Measurements from ENCODE around the gene DCTN2. TPM values are rescaled to one million over a fixed set of nuclear protein-coding genes. Genes with fewer than 3 reads are reported as not detected.
"Not testable (repeated sequence)": the region's sequence is repeated elsewhere in the genome, so short reads cannot be mapped to it uniquely, and the experiment has no call there.

Gene DCTN2
- polyA plus RNA-seq, 1 donor from 2014 or later: 369 TPM

GRCh38 chr12:57496822-57497221 lies 50.2 kb downstream of the DCTN2 start:
- TF ChIP-seq REST (IDR thresholded peaks at IDR 0.05; ENCODE audit: borderline replicate concordance): no peak
- no peak for TF ChIP-seq MXI1 (conservative IDR thresholded peaks at IDR 0.05; ENCODE audit: poor library complexity, severe bottlenecking)
- no peak for TF ChIP-seq POLR2AphosphoS5 (IDR thresholded peaks at IDR 0.05)
- no peak for TF ChIP-seq EP300 (conservative IDR thresholded peaks at IDR 0.05; ENCODE audit: poor library complexity, severe bottlenecking)
- TF ChIP-seq TAF1 (IDR thresholded peaks at IDR 0.05; ENCODE audit: low read depth): no peak
- TF ChIP-seq CTCF (IDR thresholded peaks at IDR 0.05; ENCODE audit: poor library complexity, severe bottlenecking): no peak
- TF ChIP-seq SMC3 (conservative IDR thresholded peaks at IDR 0.05; ENCODE audit: poor library complexity): no peak
- TF ChIP-seq EZH2 (IDR thresholded peaks at IDR 0.05; ENCODE audit: borderline replicate concordance, insufficient read depth, low read length, poor library complexity, severe bottlenecking): no peak
- TF ChIP-seq RAD21 (conservative IDR thresholded peaks at IDR 0.05): no peak
- Histone ChIP-seq H3K36me3 (ENCODE audit: insufficient read depth, low read length) (peaks cover 14% of the 10 kb centered on the region), H3K9me2 (ENCODE audit: insufficient read depth, low read length) (no peaks in the 10 kb centered on the region)

GRCh38 chr12:57495051-57495701 lies 51.8 kb downstream of the DCTN2 start:
- not testable (repeated sequence) for H3K9me3 ChIP-seq (ENCODE audit: low read length); H3K4me3 ChIP-seq (ENCODE audit: low read length); H3K27me3 ChIP-seq (ENCODE audit: insufficient read depth, low read depth, low read length); H2AFZ ChIP-seq (ENCODE audit: low read depth, low read length); H3K79me2 ChIP-seq (replicated peaks; ENCODE audit: insufficient read depth, low read length); H3K27ac ChIP-seq (ENCODE audit: low read length); H3K9me2 ChIP-seq (ENCODE audit: insufficient read depth, low read length); H3F3A ChIP-seq (ENCODE audit: insufficient read depth, low read length, poor library complexity, severe bottlenecking); H3K9ac ChIP-seq (ENCODE audit: low read length); H3K36me3 ChIP-seq (ENCODE audit: insufficient read depth, low read length); H3K4me2 ChIP-seq (ENCODE audit: low read length); H4K20me1 ChIP-seq (ENCODE audit: insufficient read depth)

More at GRCh38 chr12:57496822-57497221, 50.2 kb downstream of the DCTN2 start:
- Histone ChIP-seq H3K9ac (ENCODE audit: low read length) (no peak overlapping the region), H3K9me3 (ENCODE audit: low read length) (no peaks in the 10 kb centered on the region), H2AFZ (ENCODE audit: low read depth, low read length) (no peak overlapping the region), H3K27me3 (ENCODE audit: insufficient read depth, low read depth, low read length) (no peaks in the 10 kb centered on the region), H3K4me3 (ENCODE audit: low read length) (no peak overlapping the region), H3K27ac (ENCODE audit: low read length) (no peak overlapping the region), H3K79me2 (replicated peaks; ENCODE audit: insufficient read depth, low read length) (no peaks in the 10 kb centered on the region), H4K20me1 (ENCODE audit: insufficient read depth) (no peaks in the 10 kb centered on the region), H3F3A (ENCODE audit: insufficient read depth, low read length, poor library complexity, severe bottlenecking) (no peaks in the 10 kb centered on the region), H3K4me2 (ENCODE audit: low read length) (no peak overlapping the region)

Measured in neural cell (in vitro differentiated cells).